Endothelial cell of umbilical vein (primary cell): ENCODE measurements around the gene MAST4. TPM values are rescaled to one million over a fixed set of nuclear protein-coding genes. Genes with fewer than 3 reads are reported as not detected.

ENCODE experiments used
- BruUV-seq: library from RNA; stranded (reverse); fragments of 400-500 nt; replicated peaks from 2 replicates; lab custom pipeline; 2021; lab: Mats Ljungman, UMichigan
- CTCF ChIA-PET: fragments of 300-600, 350-600 bp; sonication (Branson Sonifier 250); formaldehyde crosslinking; loops from one replicate; lab custom pipeline; 2021; ENCODE audit warnings: antibody characterized with exemption, inconsistent platforms; lab: Charles Lee
- POLR2A ChIA-PET: fragments of 300-600, 350-600 bp; sonication (Branson Sonifier 250); formaldehyde crosslinking; loops from one replicate; lab custom pipeline; 2021; ENCODE audit warnings: antibody characterized with exemption, inconsistent platforms; lab: Charles Lee
- DNase-seq: peaks from one replicate; pipeline ENCODE4 v3.0.0-alpha.2; 2011; ENCODE audit warnings: low read depth, low spot score
- FAIRE-seq: peaks from 2 replicates; lab custom pipeline; 2011; peaks lifted over from hg19 to GRCh38; lab: Jason Lieb, UNC
- H2AFZ ChIP-seq: 2 replicates; pipeline ENCODE4 v1.6.0; 2012; ENCODE audit warnings: low read depth, low read length, control low read depth, inconsistent platforms
- H3K27ac ChIP-seq: 2 replicates; pipeline ENCODE4 v1.5.1; 2011; ENCODE audit warnings: low read depth, mild to moderate bottlenecking, control low read depth, low read length, moderate library complexity; ENCODE audit not compliant: insufficient read depth
- H3K27me3 ChIP-seq, 2 experiments: 2 replicates each; pipeline versions ENCODE4 v1.6.0 to v1.6.1; 2011; ENCODE audit warnings: low read length in 2 of 2, mixed read lengths in 1 of 2; ENCODE audit not compliant: control insufficient read depth in 2 of 2, insufficient read depth in 2 of 2
- H3K36me3 ChIP-seq, 2 experiments: 2 replicates in 1 of 2; 3 replicates in 1 of 2; pipeline ENCODE4 v1.5.1; 2011; ENCODE audit warnings: low read length in 2 of 2, mild to moderate bottlenecking in 1 of 2, moderate library complexity in 1 of 2; ENCODE audit not compliant: control insufficient read depth in 2 of 2, insufficient read depth in 2 of 2; ENCODE audit errors: extremely low read depth in 1 of 2
- H3K4me1 ChIP-seq: 3 replicates; pipeline ENCODE4 v1.5.1; 2011; ENCODE audit warnings: mild to moderate bottlenecking, low read length; ENCODE audit not compliant: control insufficient read depth, insufficient read depth; ENCODE audit errors: extremely low read depth
- H3K4me2 ChIP-seq: 2 replicates; pipeline ENCODE4 v1.6.1; 2011; ENCODE audit warnings: low read length, control low read depth, mixed read lengths; ENCODE audit not compliant: insufficient read depth
- H3K4me3 ChIP-seq, 3 experiments: fragments of 200-600 bp in 1 of 3; sonication (generic), shearing (Covaris generic) in 1 of 3; replicated peaks in 1 of 3; 2 replicates each; pipeline ENCODE4 v1.5.1; 2011 to 2016; ENCODE audit warnings: control low read depth in 3 of 3, low read length in 3 of 3, mild to moderate bottlenecking in 2 of 3, inconsistent platforms in 1 of 3, low read depth in 1 of 3, moderate library complexity in 1 of 3; ENCODE audit not compliant: insufficient read depth in 1 of 3
- H3K79me2 ChIP-seq: 2 replicates; pipeline ENCODE4 v1.6.0; 2012; ENCODE audit warnings: low read length, inconsistent platforms; ENCODE audit not compliant: control insufficient read depth, insufficient read depth
- H3K9ac ChIP-seq: replicated peaks from 2 replicates; pipeline ENCODE3; 2011; ENCODE audit warnings: low read length, control low read depth; ENCODE audit not compliant: insufficient read depth; ENCODE audit errors: extremely low read depth
- H3K9me1 ChIP-seq: replicated peaks from 3 replicates; pipeline ENCODE4 v1.6.0; 2011; ENCODE audit warnings: mild to moderate bottlenecking, low read length; ENCODE audit not compliant: control insufficient read depth, insufficient read depth; ENCODE audit errors: extremely low read depth
- H3K9me3 ChIP-seq: replicated peaks from 2 replicates; pipeline ENCODE4 v1.5.1; 2012; ENCODE audit warnings: low read length, inconsistent platforms; ENCODE audit not compliant: control insufficient read depth, insufficient read depth
- H4K20me1 ChIP-seq: replicated peaks from 2 replicates; pipeline ENCODE3; 2011; ENCODE audit warnings: mild to moderate bottlenecking, low read length; ENCODE audit not compliant: control insufficient read depth, insufficient read depth; ENCODE audit errors: extremely low read depth
- EZH2 ChIP-seq: IDR thresholded peaks from 2 replicates; pipeline ENCODE4 v1.6.1; 2012; ENCODE audit warnings: borderline replicate concordance, low read depth, mild to moderate bottlenecking, moderate library complexity, low read length, inconsistent platforms; ENCODE audit not compliant: severe bottlenecking
- FOS ChIP-seq: IDR thresholded peaks from 2 replicates; pipeline ENCODE4 v1.6.1; 2011; ENCODE audit warnings: mild to moderate bottlenecking, low read length, moderate library complexity, borderline replicate concordance; ENCODE audit not compliant: insufficient read depth
- GATA2 ChIP-seq: IDR thresholded peaks from 2 replicates; pipeline ENCODE4 v1.7.0; 2011; ENCODE audit warnings: low read depth, mild to moderate bottlenecking, moderate library complexity, mixed read lengths, low read length; ENCODE audit not compliant: insufficient read length, insufficient read depth
- JUN ChIP-seq: IDR thresholded peaks from 2 replicates; pipeline ENCODE4 v1.6.1; 2011; ENCODE audit warnings: borderline replicate concordance, low read depth; ENCODE audit not compliant: insufficient read length, insufficient read depth
- MYC ChIP-seq: IDR thresholded peaks from one replicate; pipeline ENCODE4 v1.6.1; 2011; ENCODE audit warnings: mild to moderate bottlenecking, low read depth, low read length
- POLR2A ChIP-seq: IDR thresholded peaks from 2 replicates; pipeline ENCODE4 v1.6.1; 2012; ENCODE audit warnings: low read depth, mild to moderate bottlenecking, control low read depth, low read length
- dilution Hi-C: fragments of 300-500 bp; cut with MboI; formaldehyde crosslinking; loops from one replicate; pipeline ENCODE4 v1.15.0; 2019; ENCODE audit warnings: low sequenced_read_pairs; ENCODE audit not compliant: extremely low pct_ligation_motif_present
- intact Hi-C: fragments of 100-400 bp; cut with micrococcal nuclease; formaldehyde crosslinking; loops from one replicate; pipeline ENCODE4 v1.10.0; 2022
- polyA plus RNA-seq, 4 experiments: library from polyadenylated mRNA; depleted of rRNA in 3 of 4; stranded (reverse) in 3 of 4; unstranded in 1 of 4; fragments of >200 nt; gene quantifications; 2 replicates each; pipeline versions ENCODE4 v1.2.1 to v1.2.3, GENCODE V29; 2011 to 2012; ENCODE audit warnings: missing spikeins in 1 of 4
- total RNA-seq: library from RNA; stranded (reverse); gene quantifications from 2 replicates; pipeline ENCODE4 v1.2.3, GENCODE V29; 2021
- TF ChIP-seq, protein P1 (sequence below): IDR thresholded peaks from 2 replicates; pipeline ENCODE4 v1.6.1; 2011; ENCODE audit not compliant: insufficient read depth, insufficient read length
- TF ChIP-seq, protein P2 (sequence below), 2 donors: IDR thresholded peaks; 1 replicate in 1 of 2; 2 replicates in 1 of 2; pipeline ENCODE4 v1.5.1; 2011; ENCODE audit warnings: low read length in 2 of 2, mild to moderate bottlenecking in 2 of 2, moderate library complexity in 2 of 2, control low read depth in 1 of 2, inconsistent platforms in 1 of 2, low read depth in 1 of 2; ENCODE audit not compliant: insufficient read depth in 1 of 2; ENCODE audit errors: extremely low read depth in 1 of 2

The MAST4 gene
- total and polyA plus RNA-seq, 2 donors (not counting 3 experiments of a cell fraction or from before 2014, with no cell fraction given) = 40.2 to 116 TPM

DNA sequence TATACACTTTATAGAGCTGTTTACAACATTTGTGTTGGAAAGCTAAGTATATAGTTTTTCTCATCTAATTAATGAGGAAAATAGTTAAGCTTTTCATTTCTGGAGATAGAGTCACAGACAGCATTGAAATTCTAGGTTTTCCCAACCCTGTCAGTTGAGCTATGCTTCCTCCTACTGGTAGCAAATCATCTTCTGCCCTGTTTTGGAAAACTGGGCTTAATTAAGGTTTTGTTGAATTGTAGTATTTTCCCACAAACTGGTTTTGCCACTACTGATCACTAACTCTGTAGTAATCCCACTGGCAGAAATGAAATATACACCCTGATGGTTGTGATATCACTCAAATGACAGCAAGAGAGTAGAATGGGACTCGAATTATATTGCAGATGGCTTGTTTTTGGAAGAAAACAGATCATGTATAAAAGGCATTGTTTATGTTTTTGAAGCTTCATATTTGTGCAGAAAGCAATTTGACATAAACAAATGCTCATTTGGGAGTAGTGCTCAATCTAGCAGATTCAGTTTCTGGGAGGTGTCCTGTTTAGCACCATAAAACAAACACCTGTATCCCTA, 553.8 kb downstream of the MAST4 start:
- BruUV-seq = no TSS peak
- Histone ChIP-seq H3K4me2 (no peak overlapping the region), H3K9ac (no peak overlapping the region), H3K27me3 (no peaks in the 10 kb centered on the region), H3K9me3 (no peaks in the 10 kb centered on the region), H4K20me1 (no peaks in the 10 kb centered on the region), H3K9me1 (no peaks in the 10 kb centered on the region), H2AFZ (no peak overlapping the region), H3K4me3 (no peak overlapping the region), H3K4me1 (no peaks in the 10 kb centered on the region), H3K79me2 (no peaks in the 10 kb centered on the region), H3K27ac (no peak overlapping the region), H3K36me3 (peaks cover 30 to 46% of the 10 kb centered on the region in 2 experiments)
- dilution Hi-C loops = loop anchor here (25.0 kb wide), 1 partner anchor 1112 kb away; no protein-coding TSS in a partner anchor
- ChIA-PET CTCF (interaction anchor here (0.6 to 3.2 kb wide), 11 partner anchors 14 to 1102 kb away, joined by 3 to 21 read pairs (median 3); no protein-coding TSS in a partner anchor), POLR2A (interaction anchor here (0.6 kb wide), 1 partner anchor 1845 kb away, joined by 5 read pairs; no protein-coding TSS in a partner anchor)
- FAIRE-seq (no peak), DNase-seq (no peak)
- TF ChIP-seq FOS (no peak), GATA2 (no peak), EZH2 (no peak), JUN (no peak), MYC (no peak), POLR2A (no peak)
- TF ChIP-seq, protein P1, sequence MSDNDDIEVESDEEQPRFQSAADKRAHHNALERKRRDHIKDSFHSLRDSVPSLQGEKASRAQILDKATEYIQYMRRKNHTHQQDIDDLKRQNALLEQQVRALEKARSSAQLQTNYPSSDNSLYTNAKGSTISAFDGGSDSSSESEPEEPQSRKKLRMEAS = no peak
- TF ChIP-seq, protein P2, sequence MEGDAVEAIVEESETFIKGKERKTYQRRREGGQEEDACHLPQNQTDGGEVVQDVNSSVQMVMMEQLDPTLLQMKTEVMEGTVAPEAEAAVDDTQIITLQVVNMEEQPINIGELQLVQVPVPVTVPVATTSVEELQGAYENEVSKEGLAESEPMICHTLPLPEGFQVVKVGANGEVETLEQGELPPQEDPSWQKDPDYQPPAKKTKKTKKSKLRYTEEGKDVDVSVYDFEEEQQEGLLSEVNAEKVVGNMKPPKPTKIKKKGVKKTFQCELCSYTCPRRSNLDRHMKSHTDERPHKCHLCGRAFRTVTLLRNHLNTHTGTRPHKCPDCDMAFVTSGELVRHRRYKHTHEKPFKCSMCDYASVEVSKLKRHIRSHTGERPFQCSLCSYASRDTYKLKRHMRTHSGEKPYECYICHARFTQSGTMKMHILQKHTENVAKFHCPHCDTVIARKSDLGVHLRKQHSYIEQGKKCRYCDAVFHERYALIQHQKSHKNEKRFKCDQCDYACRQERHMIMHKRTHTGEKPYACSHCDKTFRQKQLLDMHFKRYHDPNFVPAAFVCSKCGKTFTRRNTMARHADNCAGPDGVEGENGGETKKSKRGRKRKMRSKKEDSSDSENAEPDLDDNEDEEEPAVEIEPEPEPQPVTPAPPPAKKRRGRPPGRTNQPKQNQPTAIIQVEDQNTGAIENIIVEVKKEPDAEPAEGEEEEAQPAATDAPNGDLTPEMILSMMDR (IDR thresholded peaks at IDR 0.05; ENCODE audit: extremely low read depth in 1 of 2, insufficient read depth in 1 of 2, low read depth in 1 of 2, low read length in 2 of 2) = no peak
- intact Hi-C loops = loop anchor here (10.0 kb wide), 1 partner anchor 345 kb away; no protein-coding TSS in a partner anchor
